ENCODE data around the gene NGFR.

DNA sequence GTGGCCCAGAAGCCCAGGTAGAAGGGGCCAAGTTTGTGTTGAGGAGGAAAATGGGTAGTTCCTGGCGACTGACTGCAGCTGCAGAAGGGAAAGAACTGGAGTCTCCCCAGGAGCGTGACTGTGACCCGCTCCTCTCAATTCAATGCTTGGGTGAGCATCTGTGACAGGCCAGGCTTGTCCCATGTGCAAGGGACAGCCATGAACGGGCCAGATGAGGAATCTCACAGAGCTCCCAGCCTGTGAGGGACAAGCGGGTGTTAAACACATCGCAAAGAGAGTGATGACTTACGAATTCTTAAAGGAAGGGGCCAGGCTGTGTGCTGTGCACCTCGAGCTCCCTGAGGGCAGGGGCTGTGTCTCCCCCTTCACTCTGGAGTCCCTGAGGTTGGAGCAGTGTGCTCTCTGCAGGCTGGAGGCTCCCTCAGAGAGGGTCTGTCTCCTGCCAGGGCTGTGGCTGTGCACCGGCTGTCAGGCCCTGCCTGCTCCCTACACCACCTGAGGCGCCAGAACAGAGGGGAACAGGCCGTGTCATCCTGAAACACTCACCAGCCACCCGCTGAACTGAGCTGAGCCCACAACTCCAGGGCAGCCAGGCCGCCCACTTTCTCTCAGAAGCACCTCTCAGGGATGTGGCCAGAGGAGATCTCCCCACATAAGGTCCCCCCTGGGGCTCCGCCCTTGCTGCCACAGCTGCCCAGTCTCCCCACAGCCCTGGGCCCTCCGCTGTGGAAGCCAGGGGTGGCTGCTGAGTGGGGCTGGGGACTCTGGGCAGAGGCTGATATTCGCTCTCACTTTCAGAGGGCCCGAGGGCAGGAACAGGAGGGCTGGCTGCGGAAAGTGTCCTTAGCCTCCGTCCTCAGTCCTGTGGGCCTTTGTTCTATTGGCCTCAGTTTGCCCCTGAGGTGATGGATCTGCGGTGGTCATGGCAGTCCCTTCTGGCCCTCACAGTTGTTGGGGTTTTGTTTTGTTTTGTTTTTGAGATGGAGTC lies 54.9 kb downstream of the NGFR start:
- no peak for TF ChIP-seq EZH2phosphoT487 (IDR thresholded peaks at IDR 0.05; ENCODE audit: insufficient read depth, low read depth)
- no peak for TF ChIP-seq EZH2 (IDR thresholded peaks at IDR 0.05; ENCODE audit: insufficient read depth, poor library complexity, severe bottlenecking)
